GM12878 (cell line): Measurements from ENCODE around the gene ZNF83. TPM values are rescaled to one million over a fixed set of nuclear protein-coding genes. Genes with fewer than 3 reads are reported as not detected.

Experiments used
- ATAC-seq: fragments of 200-7000 bp; cut with Tn5 transposase; 3 replicates; pipeline ENCODE4 v1.9.1; 2020; ENCODE audit warnings: mild to moderate bottlenecking, moderate library complexity
- BruUV-seq: library from RNA; stranded (reverse); fragments of 400-500 nt; replicated peaks from 2 replicates; lab custom pipeline; 2021; lab: Mats Ljungman, UMichigan
- CTCF ChIA-PET: fragments of 300-600 bp; sonication (Branson Sonifier 250); formaldehyde crosslinking; extraction: SDS; loops from one replicate; lab custom pipeline; 2021; ENCODE audit warnings: inconsistent platforms; lab: Yijun Ruan, JAX
- POLR2A ChIA-PET: fragments of 350-600 bp; formaldehyde crosslinking; extraction: SDS; loops from one replicate; lab custom pipeline; 2021; ENCODE audit warnings: inconsistent platforms; lab: Charles Lee
- RAD21 ChIA-PET: fragments of 300-600 bp; sonication (Branson Sonifier 250); formaldehyde crosslinking; loops from one replicate; lab custom pipeline; 2023; ENCODE audit warnings: antibody characterized with exemption; ENCODE audit not compliant: unreplicated experiment; lab: Charles Lee
- SMC1A ChIA-PET: fragments of 300-600 bp; sonication (Branson Sonifier 250); formaldehyde crosslinking; loops from one replicate; lab custom pipeline; 2023; ENCODE audit not compliant: unreplicated experiment, uncharacterized antibody; lab: Charles Lee
- DNase-seq: peaks from one replicate; pipeline ENCODE4 v3.0.0-alpha.2; 2011; ENCODE audit warnings: low read depth, low spot score
- FAIRE-seq: peaks from 3 replicates; lab custom pipeline; 2011; peaks lifted over from hg19 to GRCh38; lab: Jason Lieb, UNC
- H2AFZ ChIP-seq: 2 replicates; pipeline ENCODE4 v1.6.0; 2011; ENCODE audit warnings: low read depth, low read length, control low read depth; ENCODE audit not compliant: control insufficient read depth
- H3K27ac ChIP-seq: 2 replicates; pipeline ENCODE4 v1.5.1; 2011; ENCODE audit warnings: control low read depth; ENCODE audit not compliant: control insufficient read depth, insufficient read depth
- H3K27me3 ChIP-seq, 2 experiments: replicated peaks in 1 of 2; 2 replicates each; pipeline versions ENCODE4 v1.6.0 to v1.6.1; 2011; ENCODE audit warnings: low read length in 1 of 2; ENCODE audit not compliant: control insufficient read depth in 2 of 2, insufficient read depth in 2 of 2
- H3K36me3 ChIP-seq, 2 experiments: 2 replicates each; pipeline ENCODE4 v1.5.1; 2011; ENCODE audit warnings: low read length in 1 of 2; ENCODE audit not compliant: control insufficient read depth in 2 of 2, insufficient read depth in 2 of 2
- H3K4me1 ChIP-seq: 2 replicates; pipeline ENCODE4 v1.6.1; 2011; ENCODE audit warnings: mild to moderate bottlenecking, low read length, moderate library complexity, mixed read lengths; ENCODE audit not compliant: control insufficient read depth, insufficient read depth
- H3K4me2 ChIP-seq: 2 replicates; pipeline ENCODE4 v1.6.0; 2011; ENCODE audit warnings: control low read depth; ENCODE audit not compliant: control insufficient read depth, insufficient read depth
- H3K4me3 ChIP-seq: fragments of 200-600 bp; sonication (generic); 2 replicates; pipeline ENCODE4 v1.5.1; 2016
- H3K79me2 ChIP-seq: 2 replicates; pipeline ENCODE4 v1.6.0; 2011; ENCODE audit warnings: low read length; ENCODE audit not compliant: control insufficient read depth, insufficient read depth
- H3K9ac ChIP-seq: 2 replicates; pipeline ENCODE4 v1.8.0; 2011; ENCODE audit warnings: low read length, control low read depth, mixed read lengths; ENCODE audit not compliant: control insufficient read depth, insufficient read depth
- H3K9me3 ChIP-seq: replicated peaks from 3 replicates; pipeline ENCODE4 v1.5.1; 2011; ENCODE audit warnings: mild to moderate bottlenecking, low read length; ENCODE audit not compliant: control insufficient read depth, insufficient read depth
- H4K20me1 ChIP-seq: 2 replicates; pipeline ENCODE4 v1.6.0; 2011; ENCODE audit not compliant: control insufficient read depth, insufficient read depth
- BCL11A ChIP-seq: IDR thresholded peaks from 2 replicates; pipeline ENCODE4 v1.6.1; 2011; ENCODE audit warnings: low read depth, low read length
- CHD1 ChIP-seq: IDR thresholded peaks from 2 replicates; pipeline ENCODE4 v1.6.1; 2012; ENCODE audit warnings: low read depth, low read length, improper control_type of control experiment
- HDAC2 ChIP-seq: fragments of 200-600 bp; sonication (generic); IDR thresholded peaks from 2 replicates; pipeline ENCODE4 v1.6.1; 2017
- MTA2 ChIP-seq: fragments of 450-650 bp; IDR thresholded peaks from 2 replicates; pipeline ENCODE4 v1.6.1; 2016; ENCODE audit warnings: low read depth, mild to moderate bottlenecking, moderate library complexity
- NRF1 ChIP-seq: conservative IDR thresholded peaks from 2 replicates; pipeline ENCODE4 v1.6.1; 2011; ENCODE audit warnings: mild to moderate bottlenecking, low read depth, low read length, improper control_type of control experiment
- POU2F2 ChIP-seq: IDR thresholded peaks from 3 replicates; pipeline ENCODE4 v1.6.1; 2011; ENCODE audit warnings: low read depth, mild to moderate bottlenecking, low read length, borderline replicate concordance
- YBX1 ChIP-seq: fragments of 450-650 bp; IDR thresholded peaks from 2 replicates; pipeline ENCODE4 v1.6.1; 2016; ENCODE audit warnings: antibody characterized with exemption
- ZBTB11 ChIP-seq: fragments of 450-650 bp; formaldehyde crosslinking; IDR thresholded peaks from 2 replicates; pipeline ENCODE4 v1.5.0; 2022; ENCODE audit warnings: mild to moderate bottlenecking, missing genetic modification characterization
- ZBTB33 ChIP-seq: fragments of 450-650 bp; IDR thresholded peaks from 2 replicates; pipeline ENCODE4 v1.6.1; 2017; ENCODE audit warnings: mild to moderate bottlenecking
- ZBTB40 ChIP-seq: fragments of 450-650 bp; IDR thresholded peaks from 2 replicates; pipeline ENCODE4 v1.6.1; 2016; ENCODE audit warnings: mild to moderate bottlenecking, moderate library complexity, borderline replicate concordance
- ZNF687 ChIP-seq: fragments of 450-650 bp; IDR thresholded peaks from 2 replicates; pipeline ENCODE4 v1.6.1; 2017; ENCODE audit warnings: mild to moderate bottlenecking, moderate library complexity
- WGBS: methylation state at CpG from one replicate; pipeline ENCODE4 v1.1.6; 2016; ENCODE audit warnings: low lambda C conversion rate; ENCODE audit not compliant: insufficient replicate concordance, insufficient coverage; ENCODE audit errors: missing lambda C conversion rate; 5-methylcytosine and 5-hydroxymethylcytosine counted together
- in situ Hi-C: fragments of 300-500 bp; cut with MboI; formaldehyde crosslinking; loops from 9 replicates; pipeline ENCODE4 v1.14.3; 2018; ENCODE audit warnings: mixed read lengths
- intact Hi-C: fragments of 100-400 bp; cut with micrococcal nuclease; formaldehyde crosslinking; loops from one replicate; pipeline ENCODE4 v1.14.2; 2022; ENCODE audit not compliant: unreplicated experiment
- polyA plus RNA-seq, 11 experiments: library from polyadenylated mRNA; depleted of rRNA in 4 of 11; unstranded in 6 of 11; stranded (reverse) in 5 of 11; fragments of >200 nt; fragmentation: Nextera tagmentation in 4 of 11; fragmentation: Illumina TruSeq in 1 of 11; extraction: Ambion mirVana in 4 of 11; extraction: Trizol in 1 of 11; gene quantifications; 1 replicate in 1 of 11; 2 replicates in 10 of 11; pipeline versions ENCODE4 v1.2.1 to v1.2.3, GENCODE V29; 2011 to 2016; ENCODE audit warnings: inconsistent platforms in 2 of 11, missing spikeins in 2 of 11, low read depth in 1 of 11
- total RNA-seq, 4 experiments: library from RNA; depleted of rRNA in 3 of 4; stranded (reverse); fragments of >200 nt in 3 of 4; fragmentation: Illumina TruSeq in 1 of 4; extraction: Trizol in 1 of 4; gene quantifications; 2 replicates each; pipeline versions ENCODE4 v1.2.1 to v1.2.3, GENCODE V29; 2013 to 2021

The ZNF83 gene
- total and polyA plus RNA-seq, 10 of the 15 experiments (the other 5 are each of a cell fraction or from before 2014, with no cell fraction given): 9.9 to 90.1 (median 18.7) TPM

- 99% methylated on average over 10 of the region's 10 CpGs for WGBS
- no peaks in the 10 kb centered on the region for H4K20me1 ChIP-seq
- no peaks in the 10 kb centered on the region for H3K4me1 ChIP-seq
- H3K36me3 ChIP-seq: no peaks in the 10 kb centered on the region; a peak in 1 of 4 replicates
- BruUV-seq: no TSS peak
- intact Hi-C loops (loop anchor here (5.0 kb wide), 1 partner anchor 103 kb away; no protein-coding TSS in a partner anchor), in situ Hi-C loops (no loop called here)
- POLR2A ChIA-PET: interaction anchor here (0.6 kb wide), 1 partner anchor 49 kb away, joined by 7 read pairs; no protein-coding TSS in a partner anchor
- peaks cover 2% of the 10 kb centered on the region; the same call in 1 of the 3 replicates for H3K9me3 ChIP-seq
- no peak overlapping the region for H3K9ac ChIP-seq
- no peak for FAIRE-seq
- H3K4me3 ChIP-seq: no peak overlapping the region
- no peak overlapping the region for H3K4me2 ChIP-seq
- no peak for ATAC-seq
- DNase-seq: no peak
- no peaks in the 10 kb centered on the region; the same call in 1 of the 2 replicates for H3K79me2 ChIP-seq
- RAD21 ChIA-PET: no interaction called here
- H2AFZ ChIP-seq: no peak overlapping the region
- no peak overlapping the region for H3K27ac ChIP-seq
- no peaks in the 10 kb centered on the region for H3K27me3 ChIP-seq
- SMC1A ChIA-PET: no interaction called here
- CTCF ChIA-PET: no interaction called here
- no peak for TF ChIP-seq ZBTB33
- no peak for TF ChIP-seq MTA2
- no peak for TF ChIP-seq ZNF687
- no peak for TF ChIP-seq HDAC2
- TF ChIP-seq POU2F2: no peak
- no peak for TF ChIP-seq CHD1
- no peak for TF ChIP-seq YBX1
- no peak for TF ChIP-seq NRF1
- no peak for TF ChIP-seq ZBTB11 (CRISPR knock-in tag)
- TF ChIP-seq BCL11A: no peak
- no peak for TF ChIP-seq ZBTB40
Measured at GRCh38 chr19:52639996-52640395, 1.8 kb upstream of the ZNF83 start.
